GM12875 (cell line): ENCODE measurements around the gene ITSN1.

Experiments
- H3K4me3 ChIP-seq: one replicate; pipeline ENCODE4 v1.5.1; 2011; ENCODE audit warnings: low read depth, low read length, control low read depth
- TF ChIP-seq, protein P1 (sequence below): IDR thresholded peaks from 2 replicates; pipeline ENCODE4 v1.5.1; 2011; ENCODE audit warnings: low read depth, mild to moderate bottlenecking, control low read depth, inconsistent platforms, low read length, moderate library complexity, borderline replicate concordance; ENCODE audit not compliant: insufficient read depth

The ITSN1 gene

GRCh38 chr21:33660406-33660805 is 18.1 kb downstream of the ITSN1 start:
- TF ChIP-seq, protein P1, sequence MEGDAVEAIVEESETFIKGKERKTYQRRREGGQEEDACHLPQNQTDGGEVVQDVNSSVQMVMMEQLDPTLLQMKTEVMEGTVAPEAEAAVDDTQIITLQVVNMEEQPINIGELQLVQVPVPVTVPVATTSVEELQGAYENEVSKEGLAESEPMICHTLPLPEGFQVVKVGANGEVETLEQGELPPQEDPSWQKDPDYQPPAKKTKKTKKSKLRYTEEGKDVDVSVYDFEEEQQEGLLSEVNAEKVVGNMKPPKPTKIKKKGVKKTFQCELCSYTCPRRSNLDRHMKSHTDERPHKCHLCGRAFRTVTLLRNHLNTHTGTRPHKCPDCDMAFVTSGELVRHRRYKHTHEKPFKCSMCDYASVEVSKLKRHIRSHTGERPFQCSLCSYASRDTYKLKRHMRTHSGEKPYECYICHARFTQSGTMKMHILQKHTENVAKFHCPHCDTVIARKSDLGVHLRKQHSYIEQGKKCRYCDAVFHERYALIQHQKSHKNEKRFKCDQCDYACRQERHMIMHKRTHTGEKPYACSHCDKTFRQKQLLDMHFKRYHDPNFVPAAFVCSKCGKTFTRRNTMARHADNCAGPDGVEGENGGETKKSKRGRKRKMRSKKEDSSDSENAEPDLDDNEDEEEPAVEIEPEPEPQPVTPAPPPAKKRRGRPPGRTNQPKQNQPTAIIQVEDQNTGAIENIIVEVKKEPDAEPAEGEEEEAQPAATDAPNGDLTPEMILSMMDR: no peak
- no peak overlapping the region for H3K4me3 ChIP-seq

- TF ChIP-seq, protein P1: no peak
- no peak overlapping the region for H3K4me3 ChIP-seq
Observed at GRCh38 chr21:33661146-33661545, 18.8 kb downstream of the ITSN1 start.

GRCh38 chr21:33662046-33662445 is 19.7 kb downstream of the ITSN1 start:
- TF ChIP-seq, protein P1: no peak
- no peak overlapping the region for H3K4me3 ChIP-seq

GRCh38 chr21:33663241-33663640 is 20.9 kb downstream of the ITSN1 start:
- H3K4me3 ChIP-seq: no peak overlapping the region
- TF ChIP-seq, protein P1: no peak

DNA sequence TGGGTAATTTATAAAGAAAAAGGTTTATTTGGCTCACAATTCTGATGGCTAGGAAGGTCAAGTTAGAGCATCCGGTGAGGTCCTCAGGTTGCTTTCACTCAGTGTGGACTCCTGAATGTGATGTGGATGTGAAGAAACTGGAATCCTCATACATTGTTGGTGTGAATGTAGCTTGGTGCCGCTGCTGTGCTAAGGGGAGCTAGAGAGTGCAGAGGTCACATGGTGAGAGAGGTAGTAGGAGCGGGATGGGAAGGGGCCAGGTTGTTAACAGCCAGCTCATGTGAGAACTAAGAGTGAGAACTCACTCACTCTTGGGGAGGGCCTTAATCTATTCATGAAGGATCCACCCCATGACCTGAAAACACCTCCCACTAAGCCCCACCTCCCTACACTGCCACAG is 21.8 kb downstream of the ITSN1 start:
- TF ChIP-seq, protein P1: no peak

DNA sequence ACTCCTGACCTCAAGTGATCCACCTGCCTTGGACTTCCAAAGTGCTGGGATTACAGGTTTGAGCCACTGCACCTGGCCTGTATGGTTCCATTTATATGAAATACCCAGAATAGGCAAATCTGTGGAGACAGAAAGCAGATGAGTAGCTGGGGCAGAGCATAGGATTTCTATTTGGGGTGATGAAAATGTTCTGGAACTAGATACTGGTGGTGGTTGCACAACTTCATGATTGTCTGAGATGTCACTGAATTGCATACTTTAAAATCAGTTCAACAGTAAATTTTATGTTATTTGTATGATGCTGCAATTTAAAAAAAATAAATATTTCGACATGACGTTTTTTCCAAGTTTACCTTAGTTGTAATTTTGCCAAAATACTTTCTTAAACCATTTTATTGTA is 23.9 kb downstream of the ITSN1 start:
- no peak overlapping the region for H3K4me3 ChIP-seq
- TF ChIP-seq, protein P1: no peak

More for the DNA sequence above, 21.8 kb downstream of the ITSN1 start:
- no peak overlapping the region for H3K4me3 ChIP-seq

DNA sequence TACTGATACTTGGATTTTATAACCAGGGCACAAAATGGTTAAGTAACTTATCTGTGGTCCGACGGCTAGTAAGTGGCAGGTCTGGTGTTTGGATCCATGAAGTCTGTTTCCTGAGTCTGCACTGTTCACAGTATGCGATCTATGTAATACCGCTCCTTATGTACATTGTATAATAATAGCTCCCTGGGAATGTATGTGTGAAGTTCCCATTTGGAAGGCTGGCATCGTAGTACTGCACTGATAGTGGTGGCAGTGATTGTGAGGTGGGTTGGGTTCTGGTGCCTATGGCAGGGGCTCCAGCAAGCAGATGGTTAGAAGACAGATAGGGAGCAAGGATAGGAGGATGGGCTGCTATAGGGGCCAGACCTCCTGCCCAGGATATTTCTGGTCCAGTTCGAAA is 25.3 kb downstream of the ITSN1 start:
- TF ChIP-seq, protein P1: no peak
- H3K4me3 ChIP-seq: no peak overlapping the region
